Amniotic stem cell (primary cell): Measurements from ENCODE around the gene WNT7B.
"Not testable (repeated sequence)": the region's sequence is repeated elsewhere in the genome, so short reads cannot be mapped to it uniquely, and the experiment has no call there.

Source experiments
- DNase-seq: peaks from one replicate; lab custom pipeline; 2025; lab: John Stamatoyannopoulos, UW

The WNT7B gene

DNA sequence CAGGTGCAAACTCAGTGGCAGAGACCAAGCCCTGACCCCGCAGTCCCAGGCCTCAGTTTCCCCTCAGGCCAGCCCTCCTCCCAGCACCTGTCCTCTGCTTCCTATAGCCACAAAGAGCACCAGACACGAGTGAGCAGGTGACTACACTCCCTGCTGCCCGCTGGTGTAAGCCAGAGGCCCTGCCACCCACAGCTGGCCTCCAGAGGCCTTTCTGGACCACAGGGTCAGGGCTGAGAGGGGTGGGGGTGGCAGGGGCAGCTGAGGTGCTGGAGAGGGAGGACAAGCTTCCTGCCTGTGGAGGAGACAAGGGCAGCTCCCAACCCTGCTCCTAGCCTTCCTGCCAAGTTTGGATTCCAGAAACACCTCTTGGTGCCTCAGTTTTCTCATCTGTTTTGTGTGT is 31.3 kb upstream of the WNT7B start:
- DNase-seq: no peak

DNA sequence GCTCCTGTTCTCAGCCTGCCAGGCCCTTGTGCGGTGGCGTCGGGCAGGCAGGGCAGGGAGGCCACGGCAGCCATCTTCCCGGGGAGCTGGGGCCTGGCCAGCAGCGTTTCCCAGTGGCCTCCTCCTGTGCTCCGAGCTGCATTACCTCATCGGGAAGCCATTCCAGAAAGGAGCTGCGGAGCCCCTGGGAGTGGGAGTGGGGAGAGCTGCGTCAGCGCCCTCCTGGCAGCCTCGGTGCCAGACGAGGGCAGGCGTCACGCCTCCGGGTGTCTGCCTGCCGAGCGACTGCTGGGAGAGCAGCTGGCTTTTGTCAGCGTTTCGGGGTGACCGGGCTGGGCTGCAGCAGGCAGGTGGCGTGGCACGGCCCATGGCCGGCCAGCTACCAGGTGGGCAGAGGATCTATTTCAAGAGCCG is 30.9 kb upstream of the WNT7B start:
- DNase-seq: peak; percentile 73

GRCh38 chr22:46007003-46007847 is 30.3 kb upstream of the WNT7B start:
- DNase-seq: no peak

GRCh38 chr22:46006379-46007002 is 29.5 kb upstream of the WNT7B start:
- DNase-seq: peak; percentile 57

- not testable (repeated sequence) for DNase-seq
Observed at GRCh38 chr22:46005116-46005705, 28.2 kb upstream of the WNT7B start.

DNA sequence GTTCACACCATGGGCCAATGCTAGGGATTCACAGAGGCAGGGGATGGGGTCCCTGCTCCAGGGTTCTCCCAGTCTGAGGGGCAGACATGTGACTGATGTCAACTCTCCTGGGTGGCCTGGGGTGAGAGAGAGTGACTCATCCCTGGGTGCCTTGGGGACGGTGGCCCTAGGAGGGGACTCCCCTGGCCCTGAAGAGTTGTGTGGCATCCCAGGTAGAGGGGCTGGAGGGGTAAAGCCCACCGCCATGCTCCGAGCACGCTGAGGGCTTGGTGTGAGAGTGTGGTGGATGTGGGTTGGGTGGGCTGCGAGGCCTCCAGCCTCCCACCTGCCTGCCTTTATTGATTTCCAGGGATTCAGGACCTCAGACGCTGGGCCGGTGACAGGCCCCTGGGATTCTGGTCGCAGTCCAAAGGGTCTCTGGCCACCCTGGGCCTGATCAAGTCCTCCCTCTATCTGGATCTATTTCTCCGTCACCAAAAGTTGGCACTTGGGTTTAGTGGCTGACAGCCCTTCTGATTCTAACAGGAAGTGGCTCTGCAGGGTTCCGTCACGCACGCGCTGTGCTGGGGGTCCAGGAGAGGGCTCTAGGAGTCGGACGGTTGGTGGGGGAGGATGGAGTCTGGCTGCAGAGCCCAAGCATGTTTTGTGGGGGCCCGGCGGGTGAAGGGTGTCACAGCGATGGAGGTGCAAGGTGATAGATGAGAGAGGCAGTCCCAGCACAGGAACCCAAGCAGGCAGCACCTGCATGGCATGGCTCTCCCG is 27.3 kb upstream of the WNT7B start:
- DNase-seq: no peak

DNA sequence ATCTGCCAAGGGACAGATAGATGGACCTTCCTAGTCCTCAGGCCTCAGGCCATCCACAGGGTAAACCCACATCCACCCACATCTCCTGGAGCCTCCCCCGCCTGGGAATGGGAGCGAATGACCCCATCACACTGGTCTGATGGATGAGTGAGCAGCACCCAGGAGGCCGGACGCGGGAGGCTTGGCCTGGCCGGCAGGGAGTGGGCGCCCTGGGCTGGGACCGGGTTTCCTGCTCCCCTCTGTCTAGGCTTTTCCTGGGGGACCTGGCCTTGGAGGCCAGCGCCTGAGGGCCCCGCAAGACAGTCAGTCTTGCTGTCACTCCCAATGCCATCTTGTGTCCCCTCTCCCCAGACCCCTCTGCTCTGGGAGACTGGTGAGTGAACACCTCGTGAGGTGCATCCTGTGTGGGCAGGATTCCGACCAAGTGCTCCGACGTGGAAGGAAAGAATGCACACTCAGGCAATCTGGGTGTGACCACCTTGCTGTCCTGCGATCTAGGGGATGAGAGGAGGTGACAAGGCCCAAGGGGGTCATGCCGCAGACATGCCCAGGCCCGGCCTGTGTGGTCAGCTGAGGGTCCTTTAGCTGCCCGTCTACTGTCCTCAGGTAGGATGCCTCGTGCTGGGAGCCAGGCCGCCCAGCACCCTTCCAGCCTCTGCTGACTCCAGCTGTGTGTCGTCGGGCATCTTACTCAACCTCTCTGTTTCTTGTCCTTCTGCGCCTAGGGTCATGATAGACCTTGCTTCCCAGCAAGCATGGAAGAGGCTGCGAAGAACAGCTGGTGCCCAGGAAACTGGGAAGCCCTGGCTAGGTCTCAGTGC is 26.5 kb upstream of the WNT7B start:
- no peak for DNase-seq

- DNase-seq: no peak
Observed at GRCh38 chr22:46002757-46003270, 25.9 kb upstream of the WNT7B start.

GRCh38 chr22:46001426-46002106 is 24.6 kb upstream of the WNT7B start:
- DNase-seq: no peak

GRCh38 chr22:46001046-46001425 is 24.1 kb upstream of the WNT7B start:
- DNase-seq: no peak

DNA sequence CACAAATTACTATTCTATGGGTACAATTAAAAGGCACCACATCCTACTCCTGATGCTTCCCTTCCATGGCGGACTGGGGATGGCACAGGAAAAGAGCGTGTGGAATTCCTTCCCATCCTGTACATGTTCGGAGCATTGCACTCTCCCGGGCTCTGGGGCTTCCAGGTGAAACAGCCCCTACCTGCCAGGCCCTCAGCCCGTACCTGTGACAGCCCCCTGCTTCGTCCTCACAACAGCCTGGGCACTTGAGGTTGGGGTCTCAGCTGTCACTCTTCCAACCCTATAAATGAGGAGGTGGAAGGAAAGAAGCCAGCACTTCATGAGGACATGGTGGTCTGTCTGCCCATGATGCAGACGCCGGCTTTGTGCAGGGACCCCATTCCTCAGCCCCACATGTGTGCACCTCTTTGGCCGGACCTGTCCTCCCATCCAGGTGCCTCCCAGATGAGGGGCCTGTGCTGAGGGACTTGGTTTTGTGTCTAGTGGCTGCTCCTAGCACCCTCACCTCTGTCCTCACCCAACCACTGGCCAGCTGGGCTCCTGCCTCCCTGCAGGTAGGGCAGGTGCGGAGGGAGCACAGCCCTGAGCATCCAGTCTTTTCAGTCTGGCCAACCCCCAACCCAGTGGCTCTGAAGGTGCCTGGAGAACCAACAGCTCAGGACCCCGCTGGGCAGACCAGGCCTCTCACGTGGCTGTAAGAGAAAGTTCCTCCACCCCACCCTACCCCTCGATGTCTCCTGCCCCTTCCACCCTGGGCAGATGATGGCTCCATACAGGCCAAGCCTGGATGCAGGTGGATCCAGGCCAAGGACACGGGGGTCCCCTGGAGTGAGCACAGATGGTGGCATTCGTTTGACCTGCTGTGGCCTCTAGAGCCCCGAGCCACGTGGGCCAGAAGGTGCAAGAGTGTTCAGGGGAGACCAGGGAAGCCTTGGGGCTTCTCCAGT is 23.4 kb upstream of the WNT7B start:
- no peak for DNase-seq

GRCh38 chr22:45999379-45999971 is 22.5 kb upstream of the WNT7B start:
- DNase-seq: no peak

DNA sequence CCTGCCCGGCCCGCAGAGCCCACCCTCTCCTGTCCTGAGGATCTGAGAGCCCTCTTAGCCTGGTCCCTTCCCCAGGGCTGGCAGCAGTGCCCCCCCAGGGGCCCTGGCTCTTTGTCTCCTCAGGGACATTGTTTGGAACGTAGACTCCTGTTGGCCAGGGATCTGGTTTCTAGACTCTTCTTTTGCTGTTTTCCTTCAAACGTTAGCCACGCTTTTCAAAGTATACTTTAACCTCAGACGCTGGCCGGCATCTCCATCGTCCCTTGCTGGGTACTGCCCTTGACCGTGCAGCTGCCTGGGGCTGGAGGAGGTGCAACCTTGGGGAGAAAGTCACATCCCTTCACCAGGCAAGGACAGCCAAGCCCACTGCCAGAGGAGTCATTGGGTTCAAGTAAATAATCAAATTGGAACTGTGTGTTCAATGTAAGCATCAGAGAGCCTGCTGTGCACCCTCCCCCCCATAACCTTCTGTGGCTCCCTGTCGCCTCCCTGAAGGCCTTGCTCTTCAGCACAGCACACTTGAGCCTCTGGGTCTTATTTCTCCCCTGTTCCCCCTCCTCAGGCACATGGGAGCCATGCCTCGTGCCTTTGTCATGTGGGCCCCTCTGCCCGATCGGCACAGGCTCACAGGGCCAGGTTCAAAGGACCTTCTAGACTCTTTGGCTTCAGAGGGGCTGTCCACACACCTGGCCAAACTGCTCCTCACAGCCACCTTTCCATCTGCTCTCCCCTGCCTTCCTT is 21.8 kb upstream of the WNT7B start:
- no peak for DNase-seq

DNA sequence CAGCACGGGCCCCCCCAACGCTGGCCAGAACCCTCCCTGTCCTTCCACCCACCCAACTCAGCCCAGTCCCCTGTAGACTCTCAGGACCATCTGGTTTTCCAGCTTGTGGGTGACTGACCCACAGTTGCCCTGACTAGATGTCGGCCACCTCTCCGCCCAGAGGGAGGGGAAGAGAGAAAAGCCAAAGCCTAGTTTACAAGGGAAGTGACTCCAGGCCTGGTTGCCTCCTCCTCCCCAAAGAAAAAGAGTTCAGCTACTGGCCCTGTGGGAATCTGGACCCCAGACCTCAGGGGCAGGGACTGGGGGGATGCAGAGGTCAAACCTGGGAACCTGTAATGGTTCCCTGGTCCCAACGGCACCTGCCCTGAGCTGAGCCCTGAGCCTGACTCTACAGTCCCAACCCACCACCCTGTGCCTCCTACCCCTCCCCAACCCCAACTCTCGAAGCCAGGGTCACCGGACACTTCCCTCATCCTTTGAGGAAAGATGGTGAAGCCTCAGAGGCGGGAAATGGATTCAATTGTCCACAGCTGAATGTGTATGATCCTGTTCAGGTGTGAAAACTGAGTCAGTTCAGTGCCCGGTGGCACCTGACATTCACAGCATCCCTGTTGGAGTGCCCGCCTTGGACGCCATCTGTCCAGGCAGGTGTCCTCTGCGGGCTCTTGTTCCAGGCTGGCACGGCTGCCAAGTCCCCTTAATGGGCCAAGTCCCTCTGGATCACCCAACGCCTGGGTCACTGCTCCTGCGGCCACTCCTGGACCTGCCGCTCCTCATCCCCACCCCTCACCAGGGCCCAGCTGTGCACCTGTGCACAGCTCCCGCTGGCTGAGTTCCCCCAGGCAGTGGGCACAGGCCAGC is 21.0 kb upstream of the WNT7B start:
- DNase-seq: no peak

GRCh38 chr22:45997077-45997776 is 20.3 kb upstream of the WNT7B start:
- peak; percentile 38 for DNase-seq

DNA sequence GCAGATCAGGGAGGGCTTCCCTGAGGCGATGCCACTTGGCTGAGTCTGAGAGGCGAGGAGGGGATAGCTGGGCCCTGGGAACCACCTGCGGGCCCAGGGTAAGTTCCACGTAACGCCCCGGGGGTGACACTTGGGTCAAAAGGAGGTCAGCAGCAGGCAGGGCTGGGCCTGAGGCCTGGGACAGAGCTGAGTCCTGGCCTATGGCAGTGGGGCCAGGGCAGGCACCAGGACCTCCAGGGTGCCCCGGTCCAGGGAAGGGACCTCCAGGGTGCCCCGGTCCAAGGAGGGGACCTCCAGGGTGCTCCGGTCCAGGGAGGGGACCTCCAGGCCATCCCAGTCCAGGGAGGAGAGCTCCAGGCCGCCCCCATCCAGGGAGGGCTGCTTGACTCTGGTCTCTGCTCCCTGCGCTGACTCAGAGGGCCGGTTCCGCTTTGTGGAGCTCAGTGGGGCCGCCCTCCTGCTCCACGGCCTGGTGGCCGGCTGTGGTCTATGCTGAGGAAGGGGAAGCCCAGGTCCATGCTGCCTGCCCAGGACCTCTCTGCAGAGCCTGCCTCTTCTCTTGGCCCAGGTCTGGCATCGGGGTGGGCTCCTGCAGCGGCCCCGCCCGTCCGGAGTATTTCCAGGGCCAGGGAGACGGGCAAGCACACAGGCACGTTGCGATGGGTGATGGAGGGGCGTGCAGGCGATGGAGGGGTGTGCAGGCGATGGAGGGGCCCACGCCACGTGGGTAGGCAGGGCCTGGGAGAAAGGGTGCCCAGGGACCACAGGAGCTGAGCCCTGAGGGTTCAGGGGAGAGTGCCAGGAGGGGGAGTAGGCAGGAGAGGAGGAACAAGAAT is 19.5 kb upstream of the WNT7B start:
- peak; percentile 56 for DNase-seq
